GM18951 (cell line): ENCODE results near the gene MTCL1.

ENCODE experiments used
- POLR2A ChIP-seq: IDR thresholded peaks from 4 replicates; pipeline ENCODE4 v1.6.1; 2011; ENCODE audit warnings: mild to moderate bottlenecking; ENCODE audit not compliant: insufficient read length, insufficient read depth; ENCODE audit errors: extremely low read depth
- in situ Hi-C: fragments of 300-500 bp; cut with MboI; formaldehyde crosslinking; loops from one replicate; pipeline ENCODE4 v1.12.0; 2022; ENCODE audit warnings: low sequenced_read_pairs, mixed read lengths, inconsistent platforms; ENCODE audit not compliant: unreplicated experiment

The MTCL1 gene

DNA sequence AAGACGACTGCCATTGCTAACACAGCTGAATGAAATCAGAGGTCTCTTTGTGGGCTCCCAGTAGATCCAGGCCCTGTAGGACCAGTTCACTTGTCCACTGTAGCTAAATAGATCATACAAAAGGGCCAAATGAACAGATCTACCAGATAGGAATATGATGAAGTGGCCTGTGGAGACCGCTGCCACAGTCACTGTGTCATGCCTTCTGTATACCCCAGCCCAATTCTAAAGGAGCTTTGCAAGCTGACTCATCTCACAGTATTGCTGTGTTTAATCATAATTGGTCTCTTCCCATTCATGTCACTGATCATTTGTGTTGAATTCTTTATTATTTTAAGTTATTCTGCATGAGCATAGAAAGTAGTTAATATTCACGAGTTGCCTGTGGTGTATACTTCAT is 125.8 kb downstream of the MTCL1 start:
- no peak for TF ChIP-seq POLR2A
- in situ Hi-C loops = no loop called here

GRCh38 chr18:8831531-8831930 is 126.2 kb downstream of the MTCL1 start:
- in situ Hi-C loops = no loop called here
- no peak for TF ChIP-seq POLR2A

GRCh38 chr18:8833480-8833879 is 128.1 kb downstream of the MTCL1 start:
- in situ Hi-C loops = no loop called here

GRCh38 chr18:8834881-8835280 is 129.5 kb downstream of the MTCL1 start:
- TF ChIP-seq POLR2A = no peak
- in situ Hi-C loops = no loop called here

More at GRCh38 chr18:8833480-8833879, 128.1 kb downstream of the MTCL1 start:
- no peak for TF ChIP-seq POLR2A

GRCh38 chr18:8835521-8835953 is 130.2 kb downstream of the MTCL1 start:
- TF ChIP-seq POLR2A = no peak
- in situ Hi-C loops = no loop called here

- no peak for TF ChIP-seq POLR2A
- in situ Hi-C loops = no loop called here
Measured at GRCh38 chr18:8839281-8839680, 133.9 kb downstream of the MTCL1 start.

- TF ChIP-seq POLR2A = no peak
- in situ Hi-C loops = no loop called here
Measured at GRCh38 chr18:8841781-8842485, 136.6 kb downstream of the MTCL1 start.

- in situ Hi-C loops = no loop called here
- TF ChIP-seq POLR2A = no peak
Measured at GRCh38 chr18:8842506-8842905, 137.2 kb downstream of the MTCL1 start.

DNA sequence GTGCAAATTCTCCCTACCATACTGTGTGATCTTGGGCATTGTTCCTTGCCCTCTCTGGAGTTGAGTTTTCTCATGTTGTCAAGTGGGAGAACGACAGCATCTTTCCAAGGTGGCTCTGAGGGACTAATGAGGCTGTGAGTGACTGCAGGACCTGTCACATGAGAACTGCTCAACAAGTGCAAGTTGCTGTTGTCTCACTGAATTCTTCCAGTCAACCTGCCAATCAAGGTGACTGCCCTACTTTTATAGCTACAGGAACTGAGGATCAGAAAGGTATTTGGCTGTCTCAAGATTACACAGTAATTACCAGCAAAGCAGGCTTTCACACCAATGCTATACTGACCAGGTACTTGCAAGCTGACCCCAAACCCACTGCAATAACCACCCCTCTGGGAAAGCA is 137.6 kb downstream of the MTCL1 start:
- no peak for TF ChIP-seq POLR2A
- in situ Hi-C loops = no loop called here

DNA sequence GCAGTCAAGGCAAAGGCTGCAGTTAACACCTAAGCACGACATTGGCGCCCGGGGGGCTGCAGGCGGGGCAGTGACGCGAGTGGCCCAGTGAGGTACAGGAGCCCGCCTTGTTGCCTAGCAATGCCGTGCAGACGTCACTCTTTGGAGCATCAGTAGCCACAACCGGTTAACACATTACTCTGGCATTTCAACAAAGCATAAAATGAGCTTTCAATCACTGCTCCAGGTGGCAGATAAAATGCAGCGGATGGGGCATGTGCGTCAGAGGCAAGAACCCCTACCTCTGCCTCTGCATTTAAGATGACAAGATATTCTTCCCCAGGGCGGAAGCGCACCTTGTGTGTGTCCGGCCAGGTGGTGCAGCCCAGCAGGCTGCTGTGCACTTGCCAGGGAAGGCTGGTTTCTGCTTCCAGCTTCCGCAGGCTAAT is 139.4 kb downstream of the MTCL1 start:
- TF ChIP-seq POLR2A = no peak
- in situ Hi-C loops = no loop called here

- TF ChIP-seq POLR2A = no peak
- in situ Hi-C loops = no loop called here
Measured at GRCh38 chr18:8845506-8845905, 140.2 kb downstream of the MTCL1 start.

- no peak for TF ChIP-seq POLR2A
- in situ Hi-C loops = no loop called here
Measured at GRCh38 chr18:8847066-8847755, 141.9 kb downstream of the MTCL1 start.

DNA sequence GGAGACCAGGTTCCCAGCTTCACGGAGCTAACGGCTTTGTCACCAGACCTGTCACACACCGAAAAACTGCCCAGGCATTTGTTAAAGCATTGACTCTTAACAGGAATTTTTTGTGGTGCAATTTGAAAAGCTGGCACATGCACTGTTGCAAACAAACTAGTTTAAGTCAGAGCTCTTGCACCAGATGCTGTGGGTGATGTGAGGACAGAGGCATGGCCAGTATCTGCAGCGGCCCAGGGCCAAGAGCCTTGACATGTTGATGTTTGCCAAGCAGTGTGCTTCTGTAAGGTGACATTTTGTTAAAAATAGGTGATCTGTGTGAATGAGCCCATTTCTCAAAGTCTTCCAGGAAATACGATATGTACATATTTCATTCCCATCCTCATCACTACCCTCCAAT is 142.5 kb downstream of the MTCL1 start:
- TF ChIP-seq POLR2A = no peak
- in situ Hi-C loops = no loop called here

GRCh38 chr18:8848541-8848940 is 143.2 kb downstream of the MTCL1 start:
- TF ChIP-seq POLR2A = no peak

More at GRCh38 chr18:8848541-8848940, 143.2 kb downstream of the MTCL1 start:
- in situ Hi-C loops = no loop called here
